NCI-H2029 (cell line): Measurements from ENCODE around the gene UTP3.
"Not testable (repeated sequence)": the region's sequence is repeated elsewhere in the genome, so short reads cannot be mapped to it uniquely, and the experiment has no call there.

Experiments used
- DNase-seq: peaks from one replicate; lab custom pipeline; 2025; lab: John Stamatoyannopoulos, UW

The UTP3 gene

DNA sequence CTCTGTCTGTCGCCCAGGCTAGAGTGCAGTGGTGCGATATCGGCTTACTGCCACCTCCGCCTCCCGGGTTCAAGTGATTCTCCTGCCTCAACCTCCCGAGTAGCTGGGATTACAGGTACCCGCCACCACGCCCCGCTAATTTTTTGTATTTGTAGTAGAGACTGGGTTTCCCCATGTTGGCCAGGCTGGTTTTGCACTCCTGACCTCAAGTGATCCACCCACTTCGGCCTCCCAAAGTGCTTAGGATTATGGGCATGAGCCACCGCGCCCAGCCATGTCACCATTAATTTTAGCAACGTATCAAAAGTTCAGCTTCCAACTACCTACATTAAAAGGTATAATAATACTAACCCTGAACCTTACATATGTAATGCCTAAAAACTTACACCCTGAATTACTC lies 940 bp upstream of the UTP3 start:
- no peak for DNase-seq

DNA sequence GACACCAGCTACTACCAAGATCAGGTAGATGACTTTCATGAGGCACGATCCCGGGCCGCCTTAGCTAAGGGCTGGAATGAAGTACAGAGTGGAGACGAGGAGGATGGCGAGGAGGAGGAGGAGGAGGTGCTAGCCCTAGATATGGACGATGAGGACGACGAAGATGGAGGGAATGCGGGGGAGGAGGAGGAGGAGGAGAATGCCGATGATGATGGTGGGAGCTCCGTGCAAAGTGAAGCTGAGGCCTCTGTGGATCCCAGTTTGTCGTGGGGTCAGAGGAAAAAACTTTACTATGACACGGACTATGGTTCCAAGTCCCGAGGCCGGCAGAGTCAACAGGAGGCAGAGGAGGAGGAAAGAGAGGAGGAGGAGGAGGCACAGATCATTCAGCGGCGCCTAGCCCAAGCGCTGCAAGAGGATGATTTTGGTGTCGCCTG lies 481 bp downstream of the UTP3 start:
- no peak for DNase-seq

DNA sequence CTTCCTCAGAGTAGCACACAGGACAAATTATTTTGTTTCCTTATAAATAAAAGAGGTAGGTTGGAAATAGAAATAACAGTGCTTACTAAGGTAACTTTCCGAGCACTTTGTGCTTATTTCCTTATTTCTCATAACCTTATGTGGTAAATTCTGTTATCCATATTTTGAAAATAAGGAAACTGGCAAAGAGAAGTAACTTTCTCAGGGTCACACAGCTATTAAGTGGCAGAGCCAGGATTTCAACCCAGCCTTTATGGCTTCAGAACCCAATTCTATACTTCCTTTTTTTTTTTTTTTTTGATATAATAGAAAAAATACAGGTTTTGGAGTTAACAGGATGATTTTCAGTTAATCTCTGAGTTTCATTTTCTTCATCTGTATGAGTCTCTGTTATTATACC lies 3.3 kb downstream of the UTP3 start:
- DNase-seq, result no peak

DNA sequence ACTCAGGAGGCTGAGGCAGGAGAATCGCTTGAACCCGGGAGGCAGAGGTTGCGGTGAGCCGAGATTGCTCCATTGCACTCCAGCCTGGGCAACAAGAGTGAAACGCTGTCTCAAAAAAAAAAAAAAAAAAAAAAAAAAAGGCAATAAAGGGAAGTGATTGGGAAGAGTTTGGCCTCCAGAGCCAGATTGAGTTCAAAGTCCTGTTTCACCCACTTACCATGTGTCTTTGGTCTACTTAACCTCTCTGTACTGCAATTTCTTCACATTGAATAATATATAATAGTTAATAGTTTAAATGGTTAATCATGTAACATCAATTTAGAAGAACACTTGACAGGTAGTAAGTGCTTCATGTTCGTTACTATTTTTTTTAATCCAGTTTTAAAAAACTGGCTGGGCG lies 6.3 kb downstream of the UTP3 start:
- DNase-seq, result not testable (repeated sequence)

DNA sequence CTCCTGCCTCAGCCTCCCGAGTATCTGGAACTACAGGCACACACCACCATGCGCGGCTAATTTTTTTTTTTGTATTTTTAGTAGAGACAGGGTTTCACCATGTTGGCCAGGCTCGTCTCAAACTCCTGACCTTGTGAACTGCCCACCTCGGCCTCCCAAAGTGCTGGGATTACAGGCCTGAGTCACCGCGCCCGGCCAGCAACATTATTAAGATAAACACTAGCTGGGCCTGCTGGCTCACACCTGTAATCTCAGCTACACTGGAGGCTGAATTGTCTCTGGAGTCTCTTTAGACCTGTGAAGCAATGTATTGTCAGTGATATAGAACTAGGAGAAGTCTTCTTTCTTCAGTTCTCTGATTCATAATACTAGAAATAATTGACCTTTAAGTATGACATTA lies 10.1 kb downstream of the UTP3 start:
- not testable (repeated sequence) for DNase-seq

DNA sequence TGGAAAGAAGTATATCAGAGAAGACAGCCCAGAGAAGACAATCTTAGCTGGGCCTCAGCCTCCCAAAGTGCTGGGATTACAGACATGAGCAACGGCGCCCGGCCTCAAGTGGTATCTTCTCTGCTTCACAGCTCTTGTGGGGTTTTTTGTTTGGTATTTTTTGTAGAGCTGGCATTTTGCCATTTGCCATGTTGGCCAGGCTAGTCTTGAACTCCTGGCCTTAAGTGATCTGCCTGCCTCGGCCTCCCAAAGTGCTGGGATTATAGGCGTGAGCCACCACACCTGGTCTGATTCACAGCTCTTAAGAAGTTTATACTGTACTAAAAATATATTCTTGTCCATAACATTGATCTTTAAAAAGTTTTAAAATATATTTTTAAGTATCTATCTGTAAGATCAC lies 12.4 kb downstream of the UTP3 start:
- DNase-seq, result no peak

DNA sequence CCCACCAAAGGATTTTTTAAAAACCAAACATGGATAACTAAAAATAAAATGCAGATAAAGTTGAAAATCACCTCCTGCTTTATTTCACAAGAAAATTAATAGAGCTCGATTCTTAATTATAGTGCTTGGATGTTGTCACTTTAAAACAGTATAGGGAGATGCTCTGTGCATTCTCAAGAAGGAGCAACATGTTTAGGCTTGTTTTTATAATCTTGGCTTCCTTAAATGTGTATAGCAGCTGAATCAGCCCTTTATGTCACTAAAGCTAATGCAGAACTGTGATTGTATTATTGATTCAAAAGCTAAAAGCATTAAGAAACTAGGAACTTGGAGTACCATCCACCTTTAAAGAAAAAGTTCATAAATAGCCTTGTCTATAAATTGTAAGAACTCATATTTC lies 12.9 kb downstream of the UTP3 start:
- DNase-seq, result no peak

DNA sequence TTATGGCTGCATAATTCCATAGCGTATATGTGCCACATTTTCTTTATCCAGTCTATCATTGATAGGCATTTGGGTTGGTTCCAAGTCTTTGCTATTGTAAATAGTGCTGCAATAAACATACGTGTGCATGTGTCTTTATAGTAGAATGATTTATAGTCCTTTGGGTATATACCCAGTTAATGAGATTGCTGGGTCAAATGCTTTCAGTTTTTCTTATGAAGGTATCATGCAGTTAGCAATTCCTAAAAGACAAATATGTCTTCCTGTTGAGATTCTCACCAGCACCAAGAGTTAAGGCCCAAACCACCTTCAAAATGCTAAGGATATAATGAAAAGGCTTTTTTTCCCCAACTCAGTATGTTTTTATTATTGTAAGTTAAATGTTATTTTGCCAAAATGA lies 14.3 kb downstream of the UTP3 start:
- not testable (repeated sequence) for DNase-seq

DNA sequence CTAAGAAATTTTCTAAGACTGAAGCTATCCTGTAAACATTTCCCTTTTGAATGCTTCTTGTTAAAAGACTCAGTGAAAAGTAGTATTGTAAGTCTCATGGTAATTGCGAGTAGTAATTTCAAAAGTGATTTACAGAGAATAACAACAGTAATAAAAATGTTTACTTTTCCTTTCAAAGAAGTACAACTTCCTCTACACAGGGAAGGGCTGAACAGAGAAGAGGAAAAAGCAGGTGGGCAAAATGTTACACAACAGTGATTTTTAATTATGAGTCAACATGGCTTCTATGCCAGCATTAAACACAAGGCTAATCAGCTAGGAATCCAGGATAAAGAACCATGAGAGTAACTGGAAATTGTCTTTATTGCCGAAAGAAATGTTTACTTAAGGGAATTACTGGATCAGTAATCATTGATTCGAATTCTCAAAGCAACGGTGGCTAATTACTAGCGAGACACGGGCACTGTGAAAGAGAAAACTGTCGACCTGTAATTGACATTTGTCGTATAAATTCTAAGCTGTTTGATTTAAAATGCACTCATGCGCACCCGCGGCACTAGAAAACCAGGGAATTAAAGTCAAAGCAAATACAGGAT lies 15.4 kb downstream of the UTP3 start:
- peak; percentile 52 for DNase-seq

DNA sequence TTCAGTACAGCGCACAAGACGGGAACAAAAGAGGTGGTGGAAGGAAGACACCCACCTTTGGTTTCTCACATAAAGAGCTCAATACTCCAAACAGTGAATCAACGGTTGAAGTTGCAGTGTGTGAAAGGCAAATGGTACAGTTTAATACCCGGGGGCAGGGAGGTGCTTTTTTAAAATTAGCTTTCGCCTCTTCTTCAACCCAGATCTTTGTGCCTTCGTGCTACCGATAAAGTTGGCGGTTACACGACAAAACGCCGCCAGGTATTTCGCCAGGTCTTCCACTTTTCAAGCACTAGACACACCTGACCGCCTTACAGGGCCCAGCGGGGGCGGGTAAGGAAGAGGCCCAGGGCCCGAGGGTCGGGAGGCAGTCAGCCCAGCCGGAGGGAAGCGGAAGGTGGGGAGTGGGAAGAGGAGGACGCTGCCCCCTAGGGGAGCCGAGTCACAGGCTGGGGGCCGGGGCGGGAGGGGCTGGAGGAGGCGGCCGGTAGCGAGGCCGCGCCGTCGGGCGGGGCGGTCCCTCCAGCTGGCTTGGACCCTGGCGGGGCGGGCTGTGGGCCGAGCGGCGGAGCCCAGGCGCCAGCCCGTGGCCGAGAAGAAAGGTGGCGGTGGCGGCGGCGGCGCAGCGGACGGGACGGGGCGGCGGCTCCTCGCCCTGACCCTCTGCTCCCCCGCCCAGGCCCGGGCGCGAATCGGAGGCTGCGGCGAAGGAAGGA lies 16.0 kb downstream of the UTP3 start:
- DNase-seq, result peak; percentile 72

DNA sequence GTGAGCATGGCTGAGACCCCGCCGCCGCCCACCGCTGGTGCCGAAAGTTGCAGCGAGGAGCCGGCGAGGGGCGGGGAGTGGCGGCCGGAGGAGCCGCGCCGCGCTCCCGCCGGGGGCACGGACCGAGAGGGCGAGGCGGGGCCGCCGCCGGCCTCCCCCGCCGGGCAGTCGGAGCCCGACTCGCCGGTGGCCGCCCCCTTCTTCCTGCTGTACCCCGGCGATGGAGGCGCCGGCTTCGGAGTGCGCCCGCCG lies 16.5 kb downstream of the UTP3 start:
- DNase-seq, result no peak

DNA sequence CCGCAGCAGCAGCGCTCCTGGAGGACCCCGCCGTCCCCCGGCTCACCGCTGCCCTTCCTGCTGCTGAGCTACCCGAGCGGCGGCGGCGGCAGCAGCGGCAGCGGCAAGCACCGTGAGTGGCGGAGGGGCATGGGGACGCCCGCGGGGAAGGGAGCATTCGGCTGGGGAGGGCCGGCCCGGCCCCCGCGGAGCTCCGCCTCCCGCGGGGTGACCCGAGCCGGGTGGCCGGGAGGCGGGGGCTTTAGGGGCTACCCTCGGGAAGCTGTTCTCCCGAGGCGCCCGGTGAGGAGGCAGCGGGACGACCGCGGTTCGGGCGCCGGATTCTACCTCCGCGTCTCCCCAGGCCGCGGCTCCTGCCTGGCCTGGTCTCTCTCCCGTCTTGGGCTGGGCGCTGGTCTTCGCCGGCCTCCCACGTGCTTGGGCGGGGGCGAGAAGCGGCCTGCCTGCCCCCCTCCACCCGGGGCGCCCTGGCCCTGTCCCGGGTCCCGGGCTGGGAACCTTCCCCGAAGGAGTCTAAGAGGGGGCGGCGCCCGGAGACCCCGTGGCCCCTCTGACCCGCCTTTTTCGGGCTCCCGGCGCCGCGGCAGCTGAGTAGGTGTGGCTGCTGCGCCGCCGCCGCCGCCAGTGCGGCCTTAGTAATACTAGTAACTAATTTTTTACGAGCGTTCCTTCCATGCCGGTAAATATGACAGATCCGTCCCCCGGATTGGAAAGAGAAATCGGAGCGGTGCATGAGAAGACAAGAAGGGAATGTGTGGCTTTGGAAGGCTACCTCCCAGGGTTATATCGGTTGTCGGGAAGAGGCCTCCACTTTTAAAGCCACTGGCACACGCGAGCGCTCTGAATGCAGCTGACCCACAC lies 17.1 kb downstream of the UTP3 start:
- DNase-seq, result peak; percentile 33

DNA sequence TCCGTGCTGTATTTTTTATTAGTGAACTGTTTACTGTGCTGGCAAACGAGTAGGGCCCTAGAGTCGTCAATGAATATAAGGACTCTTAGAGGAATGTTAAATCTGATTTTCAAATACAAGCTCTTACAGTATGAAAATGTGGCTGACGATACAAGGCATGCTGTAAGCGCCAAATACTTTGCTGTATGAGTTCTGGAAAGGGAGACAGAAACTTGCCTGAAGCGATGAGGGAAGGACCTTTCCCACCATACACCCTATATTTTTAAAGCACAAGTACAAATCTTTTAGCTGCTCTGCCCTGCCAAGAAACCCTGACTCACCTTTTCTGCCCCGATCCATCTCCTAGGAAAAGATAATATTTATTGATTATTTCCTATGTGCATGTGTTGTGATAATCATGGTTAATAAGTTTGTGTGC lies 17.7 kb downstream of the UTP3 start:
- DNase-seq, result no peak

DNA sequence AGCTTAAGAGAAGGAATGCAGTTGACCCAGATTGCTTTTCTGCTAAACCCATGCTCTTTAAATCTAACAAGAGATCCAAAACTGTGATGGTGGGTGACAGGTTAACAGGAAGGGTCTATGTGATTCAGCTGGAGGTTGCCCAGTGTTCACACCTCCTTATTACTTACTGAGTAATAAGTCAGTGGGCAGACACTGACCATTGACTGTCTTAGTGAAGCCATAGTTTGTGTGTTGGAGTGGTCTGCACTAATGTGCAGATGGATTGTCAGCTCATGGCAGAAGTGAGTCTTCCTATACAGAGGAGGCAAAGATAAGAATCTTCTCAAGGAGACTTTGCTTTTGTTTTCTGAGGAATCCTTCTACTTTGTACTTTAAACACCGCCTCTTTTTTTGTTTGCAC lies 18.2 kb downstream of the UTP3 start:
- DNase-seq, result no peak

DNA sequence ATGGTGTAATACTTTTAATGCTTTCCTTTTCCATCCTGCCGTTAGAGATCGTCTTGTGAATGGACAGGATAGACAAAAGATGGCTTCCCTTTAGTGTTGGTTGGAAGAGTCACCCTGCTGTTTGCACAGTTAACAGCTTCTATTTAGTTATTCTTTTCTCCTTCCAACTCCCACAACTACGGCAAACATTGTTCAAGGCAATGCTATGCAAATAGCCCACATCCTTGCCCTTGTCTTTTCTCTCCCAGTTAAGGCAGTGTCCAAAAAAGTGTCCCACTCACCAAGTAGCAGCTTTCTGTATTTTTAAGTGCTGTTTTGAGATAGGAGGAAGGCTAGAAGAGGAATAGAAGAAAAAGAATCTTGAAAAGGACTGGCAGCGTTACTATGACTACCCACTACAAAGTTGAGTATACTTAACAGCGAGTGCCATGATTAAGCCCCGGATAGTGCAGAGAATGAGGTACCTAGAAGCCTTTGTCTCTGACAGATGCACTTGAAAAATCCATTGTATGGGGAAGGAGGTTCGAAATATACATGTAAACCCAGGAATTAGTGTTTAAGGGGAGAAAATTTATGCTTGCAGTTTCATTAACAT lies 21.4 kb downstream of the UTP3 start:
- DNase-seq, result peak; percentile 8

DNA sequence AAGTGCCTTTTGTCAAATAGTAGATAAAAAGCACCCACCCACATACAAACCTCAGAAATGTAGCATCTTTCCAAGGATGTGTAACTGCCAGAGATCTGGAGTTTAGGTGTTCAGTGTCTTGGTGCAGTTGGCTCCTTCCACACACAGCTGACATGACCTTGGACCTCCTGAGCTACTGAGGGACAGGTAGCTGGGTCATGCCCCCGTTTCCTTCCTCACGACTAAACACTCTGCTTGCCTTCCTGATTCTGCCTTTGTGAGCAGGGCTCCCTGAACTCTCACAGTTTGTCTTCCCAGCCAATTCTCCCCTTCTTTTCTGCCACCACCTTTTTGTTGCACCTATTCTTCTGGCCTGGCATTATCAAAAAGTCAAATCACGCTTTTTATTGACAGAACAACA lies 23.3 kb downstream of the UTP3 start:
- DNase-seq, result no peak

DNA sequence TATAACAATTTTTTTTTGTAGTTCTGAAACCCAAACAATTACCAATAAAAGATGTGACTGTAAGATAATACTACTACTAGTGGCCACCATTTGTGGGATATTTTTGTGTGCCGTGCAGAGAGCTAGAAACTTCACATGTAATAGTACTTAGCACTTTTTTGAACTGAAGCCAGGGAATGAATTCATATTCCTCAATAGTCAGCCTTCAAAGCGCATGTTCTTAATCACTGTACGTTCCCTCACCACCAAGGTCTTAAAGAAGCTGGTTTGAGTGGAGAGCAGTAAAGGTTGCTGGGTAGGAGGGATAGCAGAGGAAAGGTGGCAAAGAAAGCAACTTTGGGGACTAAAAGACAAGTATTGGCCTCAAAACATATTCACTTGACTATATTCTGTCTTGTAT lies 23.8 kb downstream of the UTP3 start:
- no peak for DNase-seq

DNA sequence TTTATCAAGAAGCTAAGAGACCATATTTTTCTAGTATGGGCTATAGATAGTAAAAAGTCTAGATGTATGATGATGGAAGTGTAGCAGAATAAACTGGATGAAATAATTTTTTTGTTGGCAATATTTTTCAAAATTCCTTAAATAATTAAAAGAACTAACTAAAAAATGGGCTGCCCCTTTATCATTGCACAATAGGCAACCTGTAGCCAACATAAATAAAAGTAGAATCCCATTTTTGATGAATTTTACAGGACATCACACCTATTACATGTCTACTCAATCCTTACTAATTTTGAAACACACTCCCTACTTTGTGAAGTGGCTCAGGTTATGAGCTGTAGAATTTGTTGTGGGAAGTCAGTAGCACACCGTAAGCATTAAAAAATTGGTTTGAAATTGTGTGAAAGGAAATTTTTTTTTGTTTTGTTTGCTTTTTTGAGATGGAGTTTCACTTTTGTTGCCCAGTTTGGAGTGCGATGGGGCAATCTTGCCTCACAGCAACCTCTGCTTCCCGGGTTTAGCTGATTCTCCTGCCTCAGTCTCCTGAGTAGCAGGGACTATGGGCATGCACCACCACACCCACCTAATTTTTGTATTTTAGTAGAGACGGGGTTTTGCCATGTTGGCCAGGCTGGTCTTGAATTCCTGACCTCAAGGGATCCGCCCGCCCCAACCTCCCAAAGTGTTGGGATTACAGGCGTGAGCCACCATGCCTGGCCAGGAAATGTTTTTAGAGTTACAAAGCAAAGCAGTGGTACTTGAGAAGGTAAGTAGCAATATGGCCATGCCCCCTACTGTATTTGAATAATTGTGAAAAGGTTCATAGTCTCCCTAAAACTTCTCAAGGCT lies 24.5 kb downstream of the UTP3 start:
- DNase-seq, result no peak

DNA sequence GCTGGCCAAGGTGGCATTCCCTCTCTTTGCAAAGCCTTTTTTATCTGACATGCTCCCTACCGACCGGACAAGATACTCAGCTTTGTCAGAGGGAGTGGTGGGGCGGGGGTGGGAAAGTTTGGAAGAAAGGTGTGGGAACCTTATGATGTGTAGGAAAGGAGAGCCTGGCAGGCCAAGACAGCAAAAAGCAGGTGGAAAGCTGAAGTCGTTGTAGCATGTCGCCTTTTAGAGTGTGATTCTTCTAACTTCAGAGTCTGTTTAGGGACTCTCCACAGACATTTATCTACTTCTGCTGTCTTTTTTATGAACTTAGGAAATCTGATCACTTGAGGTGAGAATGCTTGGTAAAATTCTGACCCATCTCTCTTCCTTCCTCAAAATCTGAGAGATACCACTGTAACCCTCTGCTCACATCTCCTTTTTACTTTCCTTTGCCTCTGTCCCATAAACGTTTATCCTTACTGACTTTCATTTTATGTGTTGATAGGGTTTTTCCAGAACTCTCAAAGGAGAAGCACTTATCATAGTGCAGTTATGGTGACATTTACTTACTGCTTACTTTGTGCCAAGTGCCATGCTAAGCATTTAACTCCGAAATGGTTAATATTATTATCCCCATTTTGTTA lies 25.2 kb downstream of the UTP3 start:
- DNase-seq, result no peak

DNA sequence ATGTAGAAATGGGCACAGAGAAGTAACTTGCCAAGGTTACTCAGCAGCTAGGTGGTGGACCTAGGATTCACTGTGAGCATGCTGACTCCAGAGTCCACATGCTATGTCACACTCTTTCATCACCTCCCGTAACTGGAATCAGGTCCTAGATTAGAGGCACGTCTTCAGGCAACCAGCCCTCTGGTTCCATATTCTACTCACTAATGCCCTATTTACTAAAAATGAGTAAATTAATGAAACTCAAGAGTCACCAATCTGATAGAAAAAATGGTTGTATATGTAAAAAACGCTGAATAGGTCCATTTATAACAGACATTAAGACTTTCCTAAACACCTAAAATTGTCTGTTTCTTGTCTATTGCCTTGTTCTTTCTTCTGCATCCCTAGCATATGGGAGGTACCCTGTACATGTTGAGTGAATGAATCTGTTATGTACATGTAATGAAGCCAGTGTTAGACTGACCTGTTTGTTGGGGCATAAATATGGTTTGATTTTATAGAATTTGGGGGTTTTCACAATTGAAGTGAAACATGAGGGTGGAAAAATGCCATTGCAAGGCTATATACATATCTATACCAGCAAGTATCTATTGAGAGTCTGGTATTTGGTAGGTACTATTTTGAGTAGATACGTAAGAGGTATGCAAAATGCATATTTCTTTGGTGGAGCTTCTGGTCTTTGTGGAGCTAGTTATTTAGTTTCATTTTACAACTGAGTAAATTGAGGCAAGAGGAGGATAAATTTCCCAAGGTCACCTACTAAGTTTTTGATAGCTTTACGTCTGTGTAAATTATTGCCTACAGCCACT lies 26.0 kb downstream of the UTP3 start:
- no peak for DNase-seq

DNA sequence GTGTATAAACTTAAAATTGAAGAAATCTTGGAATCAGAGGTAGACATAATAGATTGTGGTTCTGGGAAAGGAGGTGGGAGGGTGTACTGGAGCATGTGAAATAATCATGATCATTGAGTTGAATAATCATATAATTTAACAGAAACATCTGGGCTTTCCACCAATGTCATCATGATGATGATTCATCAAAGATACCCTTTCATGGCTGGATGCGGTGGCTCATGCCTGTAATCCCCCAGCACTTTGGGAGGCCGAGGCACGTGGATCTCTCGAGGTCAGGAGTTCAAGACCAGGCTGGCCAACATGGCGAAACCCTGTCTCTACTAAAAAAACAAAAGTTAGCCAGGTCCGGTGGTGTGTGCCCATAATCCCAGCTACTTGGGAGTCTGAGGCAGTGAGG lies 26.8 kb downstream of the UTP3 start:
- no peak for DNase-seq
